ENCODE results near the gene RLN1. TPM values are rescaled to one million over a fixed set of nuclear protein-coding genes. Genes with fewer than 3 reads are reported as not detected.

Gene RLN1
- not detected in 2 replicates for polyA plus RNA-seq

GRCh38 chr9:5338992-5339981 is at the start of gene RLN1:
Gene RLN1, minus strand, starts transcription at chr9:5339876. Its CDS starts 130 bp downstream, at chr9:5339746.

GRCh38 chr9:5303840-5304795 is 35.6 kb downstream of the RLN1 start, which contains the start of gene RLN2:
Gene RLN2, minus strand, starts transcription at chr9:5304716. Its CDS starts 136 bp downstream, at chr9:5304580.

Other genes starting within 250 kb of the RLN1 start
- 2.3 TPM in 1 of 2 replicates, not detected in the other for gene INSL6, start 154.2 kb downstream of the RLN1 start, polyA plus RNA-seq
- gene INSL4, start 108.5 kb downstream of the RLN1 start, polyA plus RNA-seq = not detected in 2 replicates
- gene RLN2, start 35.2 kb downstream of the RLN1 start, polyA plus RNA-seq = 1.8 TPM in 1 of 2 replicates, not detected in the other
- gene PLGRKT, start 98.0 kb upstream of the RLN1 start, polyA plus RNA-seq = 19.4 and 23.4 TPM in 2 replicates
- 0.27 and 1.5 TPM in 2 replicates for gene CD274, start 110.7 kb upstream of the RLN1 start, polyA plus RNA-seq
- gene PDCD1LG2, start 170.7 kb upstream of the RLN1 start, polyA plus RNA-seq = 0.71 TPM in 1 of 2 replicates, not detected in the other